Lung microvascular endothelial cell (primary cell): ENCODE measurements around the gene SLC30A10. TPM values are rescaled to one million over a fixed set of nuclear protein-coding genes. Genes with fewer than 3 reads are reported as not detected.
"Not testable (repeated sequence)": the region's sequence is repeated elsewhere in the genome, so short reads cannot be mapped to it uniquely, and the experiment has no call there.

Source experiments
- DNase-seq, 2 donors: peaks; one replicate each; pipeline versions ENCODE4 v3.0.0 to v3.0.0-alpha.2; 2010; ENCODE audit warnings: low read depth in 2 of 2
- total RNA-seq: library from RNA; depleted of rRNA; stranded (reverse); fragments of >200 nt; gene quantifications from 2 replicates; pipeline ENCODE4 v1.2.1, GENCODE V29; 2014

SLC30A10 gene
- total RNA-seq: under 0.01 TPM in 1 of 2 replicates, not detected in the other

DNA sequence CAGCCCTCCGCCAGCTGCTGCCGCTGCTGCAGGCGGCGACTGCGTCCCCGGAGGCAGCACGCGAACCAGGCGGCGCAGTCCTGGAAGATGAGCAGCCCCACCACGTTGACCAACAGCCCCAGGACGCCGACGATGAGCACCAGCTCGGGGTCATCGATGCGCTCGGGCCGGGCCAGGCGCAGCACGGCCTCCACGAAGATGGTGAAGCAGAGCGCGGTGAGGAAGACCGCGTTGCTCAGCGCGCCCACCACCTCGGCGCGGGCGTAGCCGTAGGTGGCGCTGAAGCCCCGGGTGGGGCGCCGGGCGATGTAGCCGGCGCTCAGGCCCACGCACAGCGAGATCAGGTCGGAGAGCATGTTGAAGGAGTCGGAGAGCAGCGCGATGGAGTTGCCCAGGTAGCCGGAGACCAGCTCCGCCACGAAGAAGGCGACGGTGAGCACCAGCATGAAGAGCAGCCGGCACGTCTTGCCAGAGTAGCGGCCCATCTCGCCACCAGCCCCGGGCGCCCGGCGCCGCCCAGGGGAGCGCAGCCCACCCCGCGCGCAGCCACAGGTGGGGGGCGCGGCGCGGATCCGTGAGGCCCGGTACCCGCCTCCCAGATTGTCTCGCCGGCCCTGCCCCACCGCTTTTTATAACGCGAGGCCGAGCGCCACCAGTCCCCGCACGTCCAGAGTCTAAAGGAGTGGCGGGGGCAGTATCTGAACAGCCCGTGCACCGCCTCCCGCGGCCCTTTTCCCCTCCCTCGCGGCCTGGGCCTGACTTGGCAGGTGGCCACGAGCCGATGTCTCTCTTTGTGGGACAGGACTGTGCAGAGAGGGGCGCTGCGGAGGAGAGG, at the start of gene SLC30A10:
Gene SLC30A10, minus strand, starts transcription at position 602 of the 835 bp plus-strand sequence. Its CDS starts 117 bp downstream, at position 485.
- DNase-seq: peak; percentile 6 to 25

DNA sequence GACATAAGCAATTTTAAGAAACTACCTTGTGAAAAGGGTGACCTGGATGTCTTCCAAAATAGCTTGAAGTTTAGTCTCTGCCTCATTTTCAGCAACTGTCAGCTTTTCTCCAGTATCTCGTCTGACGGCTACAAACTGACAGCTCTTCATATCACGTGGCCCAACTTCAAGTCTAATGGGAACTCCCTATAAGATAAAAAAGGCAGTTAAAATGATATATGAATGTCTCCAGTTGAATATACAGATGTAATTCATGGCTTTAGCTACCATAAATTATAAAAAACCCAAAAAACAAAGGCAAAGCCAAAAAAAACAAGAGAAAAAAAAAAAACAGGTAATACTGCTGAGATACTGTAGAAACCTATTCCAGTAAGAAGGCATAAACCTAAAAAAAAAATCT, 44.9 kb upstream of the SLC30A10 start:
- no peak for DNase-seq

DNA sequence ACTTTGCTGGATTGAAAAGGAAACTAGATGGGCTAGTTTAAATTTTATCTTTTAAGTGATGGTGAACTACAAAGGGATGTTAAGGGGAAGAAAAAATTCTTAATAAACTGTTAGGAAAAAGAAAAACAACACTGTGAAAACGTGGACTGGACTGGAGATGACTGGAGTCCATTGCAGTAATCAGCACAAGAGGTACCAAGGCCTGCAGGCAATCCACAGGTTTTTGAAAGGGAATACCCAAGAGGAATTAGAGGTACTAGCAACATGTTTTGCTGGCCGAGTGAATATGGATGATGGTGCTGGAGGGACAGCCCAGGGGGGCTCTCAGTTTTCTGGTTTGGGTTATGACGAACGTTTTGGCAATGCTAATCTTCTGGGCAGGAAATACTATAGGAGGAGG, 39.0 kb upstream of the SLC30A10 start:
- DNase-seq: no peak

DNA sequence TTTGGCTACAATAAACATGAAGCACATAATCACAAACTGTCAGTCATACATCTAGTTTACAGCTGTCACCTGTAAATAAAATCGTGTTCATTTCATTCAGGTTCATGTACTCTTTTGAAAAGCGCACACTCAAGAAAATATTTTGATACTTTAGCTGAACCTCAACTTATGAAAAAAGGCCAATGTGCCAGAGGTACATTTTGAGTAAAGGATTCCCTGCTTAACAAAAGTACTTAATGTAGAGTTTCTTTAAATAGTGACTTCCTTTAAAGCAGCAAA, 37.7 kb upstream of the SLC30A10 start:
- DNase-seq: no peak

DNA sequence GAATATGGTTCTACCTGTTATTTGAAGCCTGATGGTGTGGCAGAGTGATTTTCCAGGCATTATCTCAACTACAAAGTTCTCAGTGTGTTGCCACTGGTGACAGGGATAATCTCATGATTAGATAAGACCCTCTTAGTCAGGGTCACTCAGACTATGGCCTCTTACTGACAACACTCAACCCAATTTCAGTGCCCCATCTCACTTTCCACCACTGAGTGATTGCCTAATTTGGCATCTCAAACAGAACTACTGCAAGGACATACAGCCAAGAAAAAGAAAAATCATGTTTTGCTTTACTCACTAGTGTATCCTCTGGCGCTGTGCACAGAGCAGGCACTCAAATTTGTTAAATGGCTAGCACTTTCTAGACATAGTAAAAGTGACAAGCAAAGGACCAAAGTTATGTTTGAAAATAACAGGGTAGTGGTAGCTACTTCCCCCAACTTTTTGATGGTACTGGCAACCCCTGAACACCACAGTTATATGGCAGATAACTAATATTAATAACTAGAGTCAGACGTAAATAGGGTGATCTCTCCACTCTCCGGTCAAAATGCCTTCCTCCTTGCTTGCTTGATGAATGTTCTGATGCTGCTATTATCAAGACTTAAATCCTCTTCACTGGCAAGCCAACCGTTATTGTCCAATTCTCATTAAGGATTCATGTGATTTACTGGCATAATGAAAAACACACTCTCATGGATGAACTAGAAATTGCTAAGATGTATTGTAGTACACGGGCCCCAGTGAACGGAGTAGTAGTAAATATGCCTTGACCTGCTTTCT, 37.1 kb upstream of the SLC30A10 start:
- no peak for DNase-seq

DNA sequence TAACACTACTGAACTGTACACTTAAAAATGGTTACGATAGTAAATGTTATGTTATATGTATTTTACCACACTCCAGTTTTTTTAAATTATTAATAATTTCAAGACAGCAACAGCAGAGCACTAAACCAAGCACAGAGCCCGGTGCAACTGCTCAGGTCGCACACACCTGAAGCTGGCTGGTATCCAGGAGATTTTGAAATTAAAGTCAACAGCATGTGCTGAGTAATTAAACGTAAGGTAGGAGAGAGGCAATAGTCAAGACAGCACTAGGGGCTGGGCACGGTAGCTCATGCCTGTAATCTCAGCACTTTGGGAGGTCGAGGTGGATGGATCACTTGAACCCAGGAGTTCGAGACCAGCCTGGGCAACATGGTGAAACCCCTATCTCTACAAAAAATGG, 35.1 kb upstream of the SLC30A10 start:
- no peak for DNase-seq

DNA sequence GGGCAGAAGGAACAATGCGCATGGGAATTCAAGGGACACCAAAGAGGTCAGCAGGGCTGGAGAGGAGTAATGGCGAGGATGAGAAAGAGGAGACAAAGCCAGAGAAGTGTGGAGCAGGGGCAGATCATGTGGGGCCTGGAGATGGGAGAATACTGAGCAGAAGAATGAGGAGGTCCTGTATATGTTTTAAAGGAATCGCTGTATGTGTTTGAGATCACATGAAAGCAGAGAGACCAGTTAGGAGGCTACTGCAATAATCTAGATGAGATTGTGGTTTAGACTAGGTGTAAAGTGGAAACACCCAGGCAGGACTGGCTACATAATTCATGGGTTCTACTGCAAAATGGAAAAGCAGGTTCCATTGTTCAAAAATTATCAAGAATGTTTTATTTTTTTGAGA, 33.3 kb upstream of the SLC30A10 start:
- no peak for DNase-seq

DNA sequence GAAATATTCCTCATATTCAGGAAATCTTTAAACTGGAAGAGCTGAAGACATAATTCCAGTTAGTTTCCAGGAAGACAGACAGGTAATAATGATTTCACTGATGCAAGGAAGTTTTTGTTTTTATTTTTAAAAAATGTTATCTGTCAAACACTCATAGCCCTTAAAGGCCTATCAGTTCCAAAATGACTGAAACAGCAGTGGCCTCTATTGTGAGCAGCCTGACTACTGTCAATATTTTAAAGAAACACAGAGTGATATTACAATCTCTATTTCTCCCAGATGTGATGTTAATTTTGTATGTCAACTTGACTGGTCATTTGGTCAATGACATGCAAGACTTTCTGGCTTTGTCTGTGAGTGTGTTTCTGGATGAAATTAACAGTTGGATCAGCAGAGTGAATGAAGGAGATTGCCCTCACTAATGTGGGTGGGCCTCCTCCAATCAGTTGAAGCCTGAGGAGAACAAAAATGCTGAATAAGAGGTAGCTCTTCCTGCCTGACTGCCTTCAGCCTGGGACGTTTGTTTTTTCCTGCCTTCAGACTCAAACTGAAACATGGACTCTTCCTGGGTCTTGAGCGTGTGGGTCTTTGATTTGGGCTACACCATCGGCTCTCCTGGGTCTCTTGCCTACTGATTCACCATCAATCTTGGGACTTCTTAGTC, 31.3 kb upstream of the SLC30A10 start:
- no peak for DNase-seq

DNA sequence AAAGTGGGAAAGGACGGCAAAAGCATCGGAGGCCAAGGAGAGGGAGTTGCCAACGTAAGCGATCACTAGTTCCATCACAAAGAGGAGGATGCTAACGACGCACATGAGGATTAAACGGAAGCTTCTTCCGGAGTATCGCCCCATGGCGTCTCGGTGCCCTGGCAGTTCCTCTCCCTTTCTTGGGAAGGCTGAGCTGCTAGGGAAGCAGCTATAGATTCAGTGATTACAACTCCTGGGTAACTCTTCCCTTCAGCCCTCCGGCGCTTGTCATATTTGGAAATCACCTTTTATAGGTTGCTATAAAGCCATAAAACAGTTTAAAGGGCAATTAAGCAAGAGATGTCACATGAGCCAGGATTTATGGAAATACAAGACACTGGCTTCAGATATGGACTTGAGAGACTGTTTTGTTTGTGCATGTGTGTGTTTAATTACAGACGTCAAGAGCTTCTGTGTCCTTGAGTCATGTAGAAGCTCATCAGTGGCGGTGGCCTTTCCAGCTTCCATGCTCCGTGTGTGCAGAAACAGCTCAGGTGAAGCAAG, 30.6 kb upstream of the SLC30A10 start:
- DNase-seq: no peak

DNA sequence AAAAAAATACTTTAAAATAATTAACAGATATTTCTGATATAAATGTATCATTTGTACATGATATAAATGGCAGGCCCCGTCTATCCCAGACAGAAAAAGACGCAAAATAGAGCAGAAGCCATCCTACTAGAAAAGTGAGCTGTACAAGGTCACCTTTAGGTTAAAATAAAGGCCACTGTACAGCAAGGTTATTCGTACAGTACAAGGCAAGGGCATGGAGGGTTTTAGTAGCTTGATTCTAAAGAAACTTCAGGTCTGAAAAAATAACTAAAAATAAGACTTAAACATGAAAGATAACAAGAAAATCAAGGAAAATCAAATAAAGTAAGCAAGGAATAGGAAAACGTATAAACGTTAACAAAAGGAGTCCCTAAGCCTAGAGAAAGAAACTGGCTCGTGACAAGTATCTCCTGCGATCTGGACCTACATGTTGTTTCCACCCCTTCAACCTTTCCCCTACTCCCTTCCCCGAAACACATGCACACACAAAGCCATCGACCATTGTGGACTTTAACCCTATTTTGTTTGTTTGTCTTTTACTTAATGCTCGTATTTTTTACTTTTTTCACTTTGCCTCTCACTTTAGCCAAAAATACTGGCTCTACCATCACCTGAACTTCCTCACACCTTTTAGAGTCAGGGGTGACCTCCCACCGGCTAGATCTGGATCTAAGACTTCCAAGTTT, 26.5 kb upstream of the SLC30A10 start:
- no peak for DNase-seq

DNA sequence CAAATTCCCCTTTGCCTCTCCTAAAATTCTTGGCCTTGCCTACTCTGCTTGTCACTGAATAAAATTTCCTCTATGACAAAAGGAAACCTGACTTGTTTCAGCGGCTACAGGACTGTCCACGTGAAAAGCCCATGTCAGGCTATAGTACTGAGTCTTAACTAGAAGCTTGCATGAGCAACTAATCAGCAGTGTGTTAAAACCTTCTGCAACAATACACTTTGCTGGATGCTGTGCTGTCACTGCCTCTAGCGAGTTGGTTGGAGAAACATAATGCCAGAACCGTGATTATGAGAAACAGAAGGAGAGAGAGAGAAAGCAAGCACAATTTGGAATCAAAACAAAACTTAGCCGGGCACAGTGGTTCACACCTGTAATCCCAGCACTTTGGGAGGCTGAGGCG, 25.7 kb upstream of the SLC30A10 start:
- no peak for DNase-seq

DNA sequence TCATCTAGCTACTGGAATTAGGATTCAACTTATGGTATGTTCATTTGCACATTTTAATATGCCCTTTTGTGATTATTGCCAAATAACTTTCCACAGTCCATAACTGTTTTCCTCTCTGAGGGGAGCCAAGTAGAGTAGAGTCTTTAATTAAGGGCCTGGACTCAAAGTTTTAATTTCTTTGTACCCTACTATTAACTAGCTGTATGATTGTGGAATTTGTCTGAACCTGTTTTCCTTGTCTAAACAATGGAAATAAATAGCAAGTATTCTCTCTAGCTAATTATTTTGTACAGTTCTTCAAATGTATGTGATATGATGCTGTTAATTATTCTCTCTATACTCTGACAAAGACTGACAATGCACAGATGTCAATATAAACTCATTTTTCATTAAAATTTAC, 24.0 kb upstream of the SLC30A10 start:
- DNase-seq: no peak

DNA sequence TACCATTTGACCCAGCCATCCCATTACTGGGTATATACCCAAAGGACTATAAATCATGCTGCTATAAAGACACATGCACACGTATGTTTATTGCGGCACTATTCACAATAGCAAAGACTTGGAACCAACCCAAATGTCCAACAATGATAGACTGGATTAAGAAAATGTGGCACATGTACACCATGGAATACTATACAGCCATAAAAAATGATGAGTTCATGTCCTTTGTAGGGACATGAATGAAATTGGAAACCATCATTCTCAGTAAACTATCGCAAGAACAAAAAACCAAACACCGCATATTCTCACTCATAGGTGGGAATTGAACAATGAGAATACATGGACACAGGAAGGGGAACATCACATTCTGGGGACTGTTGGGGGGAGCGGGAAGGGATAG, 20.9 kb upstream of the SLC30A10 start:
- DNase-seq: not testable (repeated sequence)

DNA sequence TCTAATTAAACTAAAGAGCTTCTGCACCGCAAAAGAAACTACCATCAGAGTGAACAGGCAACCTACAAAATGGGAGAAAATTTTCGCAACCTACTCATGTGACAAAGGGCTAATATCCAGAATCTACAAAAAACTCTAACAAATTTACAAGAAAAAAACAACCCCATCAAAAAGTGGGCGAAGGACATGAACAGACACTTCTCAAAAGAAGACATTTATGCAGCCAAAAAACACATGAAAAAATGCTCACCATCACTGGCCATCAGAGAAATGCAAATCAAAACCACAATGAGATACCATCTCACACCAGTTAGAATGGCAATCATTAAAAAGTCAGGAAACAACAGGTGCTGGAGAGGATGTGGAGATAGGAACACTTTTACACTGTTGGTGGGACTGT, 20.4 kb upstream of the SLC30A10 start:
- DNase-seq: not testable (repeated sequence)

DNA sequence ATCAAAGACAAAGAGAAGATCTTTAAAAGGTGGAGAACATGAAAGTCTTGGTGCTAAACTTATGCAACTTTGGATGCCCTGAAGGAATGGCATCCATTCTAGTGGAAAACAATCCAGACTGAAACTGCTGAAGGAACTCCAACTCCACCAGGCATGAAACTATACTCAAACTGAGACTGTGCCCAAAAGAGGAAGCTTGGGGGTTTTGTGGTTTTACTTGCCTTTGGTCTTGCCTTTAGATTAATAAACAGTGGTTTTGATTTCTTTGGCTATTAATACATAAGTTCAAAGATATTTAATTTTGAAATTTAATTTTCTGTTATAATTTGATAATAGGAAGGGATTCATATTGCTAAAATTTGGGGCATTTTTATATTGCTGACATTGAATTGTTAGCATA, 17.4 kb upstream of the SLC30A10 start:
- DNase-seq: no peak

DNA sequence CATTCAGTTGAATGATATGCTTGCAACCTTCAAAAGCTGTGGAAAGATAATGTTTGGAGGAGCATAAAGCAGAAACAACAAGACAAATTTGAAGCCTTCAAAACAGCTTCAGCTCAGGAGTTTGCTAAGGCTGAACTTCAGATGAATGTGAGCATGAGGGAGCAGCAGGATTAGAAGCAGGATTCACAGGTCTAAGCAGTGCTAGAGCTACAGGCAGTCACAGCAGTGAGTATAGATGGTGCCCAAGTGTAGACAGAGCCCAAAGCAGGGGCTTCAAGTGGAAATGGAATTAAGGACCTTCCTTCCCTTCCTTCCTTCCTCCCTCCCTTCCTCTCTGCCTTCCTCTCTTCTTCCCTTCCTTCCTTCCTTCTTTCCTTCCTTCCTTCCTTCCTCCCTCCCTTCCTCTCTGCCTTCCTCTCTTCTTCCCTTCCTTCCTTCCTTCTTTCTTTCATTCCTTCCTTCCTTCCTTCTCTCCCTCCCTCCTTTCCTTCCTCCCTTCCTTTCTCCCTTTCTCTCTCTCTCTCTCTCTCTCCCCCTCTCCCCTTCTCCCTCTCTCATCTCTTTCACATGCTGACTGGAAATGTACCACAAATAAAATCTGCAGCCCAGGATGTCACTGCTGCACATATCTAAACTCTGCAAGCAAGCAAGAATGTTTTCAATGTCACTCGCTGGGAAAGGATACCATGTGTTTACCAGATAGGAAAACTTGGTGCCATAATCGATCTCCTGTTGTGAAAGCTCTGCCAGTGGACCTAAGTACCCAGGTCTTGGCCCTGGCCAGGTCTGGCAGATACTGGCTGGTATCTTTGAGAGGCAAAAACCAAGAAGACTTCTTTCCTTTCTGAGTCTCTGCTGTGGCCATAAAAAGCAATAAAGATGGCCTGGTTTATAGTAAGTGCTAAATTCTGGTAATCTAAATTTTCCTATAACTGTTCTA, 13.1 kb upstream of the SLC30A10 start:
- DNase-seq: no peak

DNA sequence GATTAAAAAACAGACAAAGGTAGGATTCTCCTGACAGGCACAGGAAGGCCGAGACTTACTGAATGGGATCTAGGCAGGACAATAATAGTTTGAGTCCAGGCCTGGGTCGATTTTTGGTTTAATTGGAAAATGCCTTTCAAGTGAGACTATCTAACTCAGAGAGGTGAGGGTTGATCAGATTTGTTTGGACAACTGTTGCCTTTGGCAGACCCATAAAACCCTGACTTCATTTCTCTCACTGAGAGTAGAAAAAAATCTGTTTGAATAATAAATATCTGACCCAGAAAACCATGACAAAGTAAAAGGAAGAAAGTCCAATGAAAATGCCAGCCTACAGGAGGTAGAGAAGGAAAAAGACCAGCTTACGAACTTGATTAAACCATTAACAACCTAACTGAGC, 12.3 kb upstream of the SLC30A10 start:
- DNase-seq: no peak

DNA sequence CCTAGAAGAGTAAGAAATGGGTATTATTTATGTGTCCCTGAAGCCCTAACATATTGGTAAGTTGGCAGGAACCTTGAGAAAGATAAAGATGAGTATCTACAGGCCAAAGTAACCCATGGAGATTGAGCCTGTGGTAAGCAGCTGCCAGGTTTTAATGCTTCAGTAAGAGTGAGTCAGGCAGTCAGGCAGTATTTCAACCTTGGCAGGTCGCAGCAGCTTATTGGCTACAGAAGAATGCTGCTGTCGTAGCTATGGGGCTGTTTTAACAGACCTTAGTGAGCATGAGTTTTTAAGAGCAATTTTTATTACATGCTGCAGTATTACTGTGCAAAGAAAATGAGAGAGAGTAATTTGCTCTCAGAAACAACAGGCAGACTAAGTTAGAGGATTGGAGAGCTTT, 10.3 kb upstream of the SLC30A10 start:
- no peak for DNase-seq

DNA sequence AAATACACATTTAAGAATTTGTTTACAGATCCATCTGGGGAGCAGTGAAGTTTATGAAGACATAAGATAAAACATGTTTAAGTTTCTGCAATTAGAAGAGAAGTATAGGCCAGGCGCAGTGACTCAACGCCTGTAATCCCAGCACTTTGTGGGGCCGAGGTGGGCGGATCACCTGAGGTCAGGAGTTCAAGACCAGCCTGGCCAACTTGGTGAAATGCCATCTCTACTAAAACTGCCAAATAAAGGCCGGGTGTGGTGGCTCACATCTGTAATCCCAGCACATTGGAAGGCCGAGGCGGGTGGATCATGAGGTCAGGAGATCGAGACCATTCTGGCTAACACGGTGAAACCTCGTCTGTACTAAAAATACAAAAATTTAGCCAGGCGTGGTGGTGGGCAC, 5.4 kb upstream of the SLC30A10 start:
- DNase-seq: not testable (repeated sequence)

DNA sequence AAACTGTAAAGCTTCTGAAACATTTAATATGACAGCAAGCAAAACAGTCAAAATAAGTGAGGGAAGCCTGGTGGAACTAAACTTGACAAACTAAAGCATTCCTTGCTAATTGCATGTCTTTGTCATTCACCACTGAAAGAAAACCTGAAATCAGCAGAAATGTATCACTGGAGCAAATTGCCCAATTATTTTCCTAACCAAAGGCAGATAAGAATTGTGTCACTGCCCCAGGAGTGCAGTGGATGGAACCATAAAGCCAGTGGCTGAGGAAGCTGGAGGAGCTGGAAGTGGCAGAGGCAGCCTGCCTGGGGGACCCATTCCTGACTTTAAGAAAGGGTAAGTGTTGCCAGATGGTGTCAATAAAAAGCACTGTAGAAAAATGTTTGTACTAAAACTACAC, 2.7 kb upstream of the SLC30A10 start:
- no peak for DNase-seq

DNA sequence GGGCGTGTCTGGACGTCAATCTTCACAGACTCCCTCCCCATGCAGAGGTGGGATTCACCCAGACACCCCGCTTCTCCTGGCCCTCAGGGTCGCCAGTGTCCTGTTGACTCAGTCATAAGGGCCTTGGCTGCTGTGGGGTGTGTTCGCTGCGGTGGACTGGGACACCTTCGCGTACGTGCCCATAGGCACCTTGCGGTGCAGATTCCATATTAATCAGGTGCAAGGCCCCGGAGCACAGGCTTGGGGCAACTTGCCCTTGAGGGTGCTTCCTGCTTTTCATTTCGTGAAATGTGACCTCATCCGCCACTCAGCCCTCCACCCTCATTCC, 398 bp upstream of the SLC30A10 start:
- no peak for DNase-seq
